Central memory CD8-positive, alpha-beta T cell (primary cell): ENCODE results near the gene THAP7.

Experiments used
- ATAC-seq: fragments of 150-1000 bp; cut with Tn5 transposase; replicated peaks from 2 replicates; pipeline ENCODE4 v1.10.0; 2022; ENCODE audit warnings: mild to moderate bottlenecking, moderate FRiP score, moderate number of reproducible peaks; ENCODE audit not compliant: poor library complexity, severe bottlenecking; ENCODE audit errors: extremely low read depth
- DNase-seq, 2 donors: peaks; one replicate each; pipeline ENCODE4 v3.0.0; 2021; ENCODE audit warnings: low spot score in 2 of 2
- H3K27ac Mint-ChIP-seq: one replicate; pipeline ENCODE4 v1.8.0; 2022; ENCODE audit warnings: low read depth, mild to moderate bottlenecking, moderate library complexity, mixed read lengths
- H3K27me3 Mint-ChIP-seq: one replicate; pipeline ENCODE4 v1.8.0; 2022; ENCODE audit warnings: mixed read lengths
- H3K36me3 Mint-ChIP-seq: one replicate; pipeline ENCODE4 v1.8.0; 2022; ENCODE audit warnings: mild to moderate bottlenecking, moderate library complexity, mixed read lengths; ENCODE audit not compliant: insufficient read depth
- H3K4me1 Mint-ChIP-seq: one replicate; pipeline ENCODE4 v1.8.0; 2022; ENCODE audit warnings: mixed read lengths
- H3K4me3 Mint-ChIP-seq: one replicate; pipeline ENCODE4 v1.8.0; 2022; ENCODE audit warnings: mild to moderate bottlenecking, moderate library complexity, mixed read lengths
- H3K9me3 Mint-ChIP-seq: one replicate; pipeline ENCODE4 v1.8.0; 2022; ENCODE audit warnings: mixed read lengths

Gene THAP7

GRCh38 chr22:20992056-20992442 lies 9.9 kb downstream of the THAP7 start:
- DNase-seq: no peak
- Mint-ChIP-seq H3K4me3 (no peak overlapping the region), H3K27me3 (no peaks in the 10 kb centered on the region), H3K27ac (no peak overlapping the region), H3K4me1 (no peaks in the 10 kb centered on the region), H3K9me3 (no peaks in the 10 kb centered on the region), H3K36me3 (peaks cover 15% of the 10 kb centered on the region)
- ATAC-seq: no peak

- DNase-seq: no peak
- peaks cover 19% of the 10 kb centered on the region for H3K36me3 Mint-ChIP-seq
- no peaks in the 10 kb centered on the region for H3K27me3 Mint-ChIP-seq
- ATAC-seq: no peak
- H3K4me3 Mint-ChIP-seq: no peak overlapping the region
- H3K4me1 Mint-ChIP-seq: no peaks in the 10 kb centered on the region
- no peaks in the 10 kb centered on the region for H3K9me3 Mint-ChIP-seq
- H3K27ac Mint-ChIP-seq: no peak overlapping the region
Observed at GRCh38 chr22:20991252-20992055, 10.5 kb downstream of the THAP7 start.

- Mint-ChIP-seq H3K36me3 (peaks cover 17% of the 10 kb centered on the region), H3K4me3 (no peak overlapping the region)
Observed at GRCh38 chr22:20990184-20991180, 11.4 kb downstream of the THAP7 start.

GRCh38 chr22:20989323-20990138 lies 12.4 kb downstream of the THAP7 start:
- Mint-ChIP-seq H3K27me3 (no peaks in the 10 kb centered on the region), H3K9me3 (no peaks in the 10 kb centered on the region), H3K27ac (no peak overlapping the region), H3K4me3 (no peak overlapping the region), H3K36me3 (peaks cover 17% of the 10 kb centered on the region), H3K4me1 (no peaks in the 10 kb centered on the region)
- ATAC-seq (no peak), DNase-seq (no peak)

More at GRCh38 chr22:20990184-20991180, 11.4 kb downstream of the THAP7 start:
- no peak for DNase-seq
- no peak for ATAC-seq
- no peak overlapping the region for H3K27ac Mint-ChIP-seq
- no peaks in the 10 kb centered on the region for H3K4me1 Mint-ChIP-seq
- H3K9me3 Mint-ChIP-seq: no peaks in the 10 kb centered on the region
- no peaks in the 10 kb centered on the region for H3K27me3 Mint-ChIP-seq

GRCh38 chr22:20988573-20989322 lies 13.2 kb downstream of the THAP7 start:
- Mint-ChIP-seq H3K36me3 (peaks cover 17% of the 10 kb centered on the region), H3K27me3 (no peaks in the 10 kb centered on the region), H3K27ac (no peak overlapping the region)

GRCh38 chr22:20987375-20987774 lies 14.5 kb downstream of the THAP7 start:
- Mint-ChIP-seq H3K36me3 (peaks cover 20% of the 10 kb centered on the region), H3K27me3 (no peaks in the 10 kb centered on the region), H3K9me3 (no peaks in the 10 kb centered on the region), H3K4me3 (no peak overlapping the region), H3K4me1 (peaks cover 16% of the 10 kb centered on the region), H3K27ac (no peak overlapping the region)
- ATAC-seq (no peak), DNase-seq (no peak)

More at GRCh38 chr22:20988573-20989322, 13.2 kb downstream of the THAP7 start:
- Mint-ChIP-seq H3K9me3 (no peaks in the 10 kb centered on the region), H3K4me3 (no peak overlapping the region), H3K4me1 (peaks cover 5% of the 10 kb centered on the region)
- ATAC-seq: no peak
- no peak for DNase-seq

- ATAC-seq (no peak), DNase-seq (no peak)
- H3K36me3 Mint-ChIP-seq: peaks cover 24% of the 10 kb centered on the region
Observed at GRCh38 chr22:20986365-20986764, 15.6 kb downstream of the THAP7 start.

GRCh38 chr22:20985720-20986119 lies 16.2 kb downstream of the THAP7 start:
- no peak for DNase-seq
- H3K4me1 Mint-ChIP-seq: peaks cover 23% of the 10 kb centered on the region
- H3K9me3 Mint-ChIP-seq: no peaks in the 10 kb centered on the region
- no peak overlapping the region for H3K27ac Mint-ChIP-seq
- H3K27me3 Mint-ChIP-seq: no peaks in the 10 kb centered on the region
- peaks cover 26% of the 10 kb centered on the region for H3K36me3 Mint-ChIP-seq
- ATAC-seq: no peak
- H3K4me3 Mint-ChIP-seq: no peak overlapping the region

More at GRCh38 chr22:20986365-20986764, 15.6 kb downstream of the THAP7 start:
- no peaks in the 10 kb centered on the region for H3K27me3 Mint-ChIP-seq
- no peaks in the 10 kb centered on the region for H3K9me3 Mint-ChIP-seq
- peaks cover 20% of the 10 kb centered on the region for H3K4me1 Mint-ChIP-seq
- no peak overlapping the region for H3K27ac Mint-ChIP-seq
- H3K4me3 Mint-ChIP-seq: no peak overlapping the region

GRCh38 chr22:20983081-20983771 lies 18.7 kb downstream of the THAP7 start:
- H3K4me1 Mint-ChIP-seq: peaks cover 33% of the 10 kb centered on the region
- peak overlapping the region; percentile 86 for H3K27ac Mint-ChIP-seq
- ATAC-seq (no peak), DNase-seq (no peak)
- H3K27me3 Mint-ChIP-seq: no peaks in the 10 kb centered on the region
- H3K9me3 Mint-ChIP-seq: no peaks in the 10 kb centered on the region
- peak overlapping the region; percentile 90 for H3K4me3 Mint-ChIP-seq
- H3K36me3 Mint-ChIP-seq: peaks cover 28% of the 10 kb centered on the region

GRCh38 chr22:20982563-20982882 lies 19.4 kb downstream of the THAP7 start:
- peaks cover 26% of the 10 kb centered on the region for H3K36me3 Mint-ChIP-seq
- no peaks in the 10 kb centered on the region for H3K9me3 Mint-ChIP-seq
- ATAC-seq (no peak), DNase-seq (no peak)
- peak overlapping the region; percentile 86 for H3K27ac Mint-ChIP-seq
- H3K4me3 Mint-ChIP-seq: peak overlapping the region; percentile 90
- no peaks in the 10 kb centered on the region for H3K27me3 Mint-ChIP-seq
- peaks cover 33% of the 10 kb centered on the region for H3K4me1 Mint-ChIP-seq

- Mint-ChIP-seq H3K27ac (peak within 1 kb of the TSS; percentile 86), H3K4me1 (peaks cover 33% of the 10 kb centered on the region), H3K27me3 (no peaks in the 10 kb centered on the region), H3K9me3 (no peaks in the 10 kb centered on the region), H3K4me3 (peak within 1 kb of the TSS; percentile 90), H3K36me3 (peaks cover 22% of the 10 kb centered on the region)
- ATAC-seq (peak; percentile 90), DNase-seq (peak; percentile 40 to 45)
Observed at GRCh38 chr22:20981787-20982562, 19.9 kb downstream of the THAP7 start, which contains the start of gene LZTR1. LZTR1 (plus strand) TSS chr22:20982297; CDS start chr22:20982372, 75 bp downstream.
